ENCODE results near the gene ZNF326. TPM values are rescaled to one million over a fixed set of nuclear protein-coding genes. Genes with fewer than 3 reads are reported as not detected.
"Not testable (repeated sequence)": the region's sequence is repeated elsewhere in the genome, so short reads cannot be mapped to it uniquely, and the experiment has no call there.

The ZNF326 gene
- total RNA-seq, 1 donor from 2014 or later: 16.4 TPM

- no peak for DNase-seq (ENCODE audit: low spot score)
Measured at GRCh38 chr1:89995598-89996449, 914 bp downstream of the ZNF326 start.

- DNase-seq (ENCODE audit: low spot score): no peak
Measured at GRCh38 chr1:89996450-89997110, 1.7 kb downstream of the ZNF326 start.

DNA sequence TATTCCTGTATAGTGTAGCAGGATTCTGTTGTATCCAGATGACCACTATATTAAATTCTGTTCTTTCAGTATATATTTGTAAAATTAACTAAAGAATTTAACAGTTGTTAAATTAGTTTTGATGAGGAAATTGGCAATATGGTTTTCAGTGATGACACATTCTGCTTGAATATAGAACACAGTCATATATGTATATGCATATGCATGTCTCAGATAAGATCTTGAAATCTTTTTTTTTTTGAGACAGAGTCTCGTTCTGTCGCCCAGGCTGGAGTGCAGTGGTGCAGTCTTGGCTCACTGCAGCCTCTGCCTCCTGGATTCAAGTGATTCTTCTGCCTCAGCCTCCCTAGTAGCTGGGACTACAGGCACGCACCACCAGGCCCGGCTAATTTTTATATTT, 2.2 kb downstream of the ZNF326 start:
- not testable (repeated sequence) for DNase-seq (ENCODE audit: low spot score)

DNA sequence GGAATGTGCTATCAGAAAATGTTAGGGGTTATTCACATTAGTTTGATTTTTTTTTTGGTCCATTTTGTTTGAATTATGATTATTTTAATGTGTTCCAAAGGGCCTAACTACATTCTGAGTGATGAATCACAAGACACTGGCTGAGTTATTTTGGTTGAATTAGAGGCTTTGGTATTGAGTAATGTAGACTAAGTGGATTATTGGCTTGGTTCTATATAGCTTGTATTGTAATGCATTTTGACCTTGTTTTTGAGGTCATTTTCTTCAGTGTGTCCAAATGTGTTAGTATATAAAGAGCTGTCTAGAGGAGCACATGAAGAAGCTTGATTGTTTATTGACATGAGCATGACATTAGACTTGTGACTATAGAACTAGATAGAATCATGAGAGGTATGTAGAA, 3.4 kb downstream of the ZNF326 start:
- peak; percentile 31 for DNase-seq (ENCODE audit: low spot score)

- DNase-seq (ENCODE audit: low spot score): peak; percentile 35
Measured at GRCh38 chr1:89999208-89999607, 4.3 kb downstream of the ZNF326 start.

- DNase-seq (ENCODE audit: low spot score): no peak
Measured at GRCh38 chr1:89999628-90000027, 4.7 kb downstream of the ZNF326 start.

GRCh38 chr1:90000934-90001676, 6.2 kb downstream of the ZNF326 start:
- DNase-seq (ENCODE audit: low spot score): no peak

DNA sequence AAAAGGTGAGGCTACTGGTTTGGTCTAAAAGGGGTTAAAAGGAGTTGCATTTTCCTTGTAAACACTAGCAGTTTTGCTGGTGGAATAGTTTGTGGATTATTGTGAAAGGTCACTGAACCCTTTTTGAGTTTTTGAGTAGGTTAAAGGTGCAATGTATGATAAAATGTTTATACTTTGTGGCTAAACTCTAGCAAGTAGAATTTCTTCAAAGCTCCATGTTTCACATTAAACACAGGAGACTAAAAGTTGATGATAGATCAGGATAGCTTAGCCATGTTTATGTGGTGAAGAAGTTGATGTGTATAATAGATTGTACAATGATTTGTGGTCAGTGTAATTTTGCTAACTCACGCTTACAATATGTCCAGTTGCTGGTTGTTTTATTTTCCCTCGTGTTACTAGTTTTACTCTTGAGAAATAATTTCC, 13.1 kb downstream of the ZNF326 start:
- DNase-seq (ENCODE audit: low spot score): no peak

DNA sequence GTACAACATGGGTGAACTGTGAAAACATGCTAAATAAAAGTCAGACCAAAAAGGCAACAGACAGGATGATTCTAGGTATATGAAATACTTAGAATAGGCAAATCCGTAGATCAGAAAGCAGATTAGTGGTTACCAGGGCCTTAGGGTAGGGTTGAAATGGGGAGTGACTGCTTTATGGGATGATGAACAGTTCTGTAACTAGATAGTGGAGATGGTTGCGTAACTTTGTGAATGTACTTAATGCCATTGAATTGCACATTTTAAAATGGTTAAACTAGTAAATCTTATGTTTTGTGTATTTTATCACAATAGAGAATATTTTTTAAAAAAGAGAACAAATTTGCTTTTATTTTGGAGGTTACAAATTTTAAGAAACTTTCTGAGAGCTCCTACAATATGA, 17.4 kb downstream of the ZNF326 start:
- DNase-seq (ENCODE audit: low spot score): no peak

- no peak for DNase-seq (ENCODE audit: low spot score)
Measured at GRCh38 chr1:90023691-90024090, 28.8 kb downstream of the ZNF326 start.

GRCh38 chr1:90027281-90027680, 32.4 kb downstream of the ZNF326 start:
- DNase-seq (ENCODE audit: low spot score): no peak

DNA sequence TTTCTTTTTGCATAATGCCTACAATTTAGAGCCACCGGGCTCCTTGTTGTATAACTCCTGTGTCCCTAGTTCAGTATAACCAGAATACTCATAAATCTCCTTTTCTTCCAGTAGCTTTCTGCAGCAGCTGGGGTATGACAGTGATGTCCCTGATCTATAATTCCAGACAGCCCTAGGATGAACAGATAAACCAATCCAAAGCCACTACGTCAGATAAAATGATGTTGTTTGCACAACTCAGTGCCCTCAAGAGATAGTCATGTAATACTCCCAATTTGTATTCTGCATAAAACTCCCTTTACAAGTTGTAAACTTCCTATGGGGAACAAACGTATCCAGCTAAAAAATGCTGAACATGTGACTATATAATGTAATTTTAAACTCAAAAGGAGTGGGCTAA, 44.7 kb downstream of the ZNF326 start:
- DNase-seq (ENCODE audit: low spot score): no peak

DNA sequence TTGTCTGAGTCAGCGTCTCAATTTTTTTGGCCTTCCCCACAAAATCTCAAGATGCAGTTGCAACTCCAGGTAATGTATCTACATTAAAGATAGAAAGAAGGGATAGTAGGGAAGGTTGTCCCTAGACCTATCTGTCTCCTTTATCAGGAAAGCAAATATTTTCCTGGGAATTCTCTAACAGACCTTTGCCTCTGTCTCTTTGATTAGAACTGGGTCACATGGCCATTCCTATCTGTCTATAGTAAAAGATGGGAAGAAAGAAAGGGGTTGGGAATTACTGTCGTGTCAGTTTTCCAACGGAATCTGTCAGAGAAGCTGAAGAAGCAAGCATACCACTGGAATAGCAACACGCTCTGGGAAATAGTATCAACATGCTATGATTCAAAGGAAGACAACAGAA, 48.7 kb downstream of the ZNF326 start:
- no peak for DNase-seq (ENCODE audit: low spot score)

DNA sequence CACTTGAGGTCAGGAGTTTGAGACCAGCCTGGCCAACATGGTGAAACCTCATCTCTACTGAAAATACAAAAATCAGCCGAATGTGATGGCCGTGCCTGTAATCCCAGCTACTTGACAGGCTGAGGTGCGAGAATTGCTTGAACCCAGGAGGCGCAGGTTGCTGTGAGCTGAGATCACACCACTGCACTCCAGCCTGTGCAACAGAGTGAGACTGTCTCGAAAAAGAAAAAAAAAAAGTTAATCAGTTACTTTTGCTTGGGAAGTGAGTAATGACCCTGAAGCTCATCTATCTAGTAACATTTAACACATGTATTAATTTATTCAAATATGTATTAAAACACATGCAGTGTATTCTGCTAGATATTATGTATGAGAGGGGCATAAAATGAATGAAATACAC, 49.4 kb downstream of the ZNF326 start:
- DNase-seq (ENCODE audit: low spot score): no peak

- DNase-seq (ENCODE audit: low spot score): peak; percentile 4
Measured at GRCh38 chr1:90045853-90046563, 51.1 kb downstream of the ZNF326 start.

GRCh38 chr1:90046635-90047034, 51.7 kb downstream of the ZNF326 start:
- DNase-seq (ENCODE audit: low spot score): no peak

DNA sequence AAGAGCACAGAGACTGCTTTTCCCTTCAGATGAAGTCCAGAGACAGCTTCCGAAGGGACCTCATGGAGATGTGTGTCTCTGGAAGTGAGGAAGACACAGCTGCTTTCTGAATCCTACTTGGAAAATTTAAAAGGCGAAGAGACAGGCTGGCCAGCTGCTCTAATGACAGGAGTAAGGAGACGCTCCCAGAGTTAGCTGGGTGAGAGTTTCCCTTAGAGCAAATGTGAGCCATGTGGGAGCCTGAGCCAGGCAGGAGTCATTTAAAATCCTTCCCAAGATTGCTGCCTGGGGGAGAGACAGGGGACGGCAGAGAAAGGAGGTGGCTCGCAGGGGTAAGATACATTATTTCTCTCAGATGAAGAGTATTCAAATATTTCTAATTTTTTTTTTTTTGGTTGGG, 53.1 kb downstream of the ZNF326 start:
- no peak for DNase-seq (ENCODE audit: low spot score)

DNA sequence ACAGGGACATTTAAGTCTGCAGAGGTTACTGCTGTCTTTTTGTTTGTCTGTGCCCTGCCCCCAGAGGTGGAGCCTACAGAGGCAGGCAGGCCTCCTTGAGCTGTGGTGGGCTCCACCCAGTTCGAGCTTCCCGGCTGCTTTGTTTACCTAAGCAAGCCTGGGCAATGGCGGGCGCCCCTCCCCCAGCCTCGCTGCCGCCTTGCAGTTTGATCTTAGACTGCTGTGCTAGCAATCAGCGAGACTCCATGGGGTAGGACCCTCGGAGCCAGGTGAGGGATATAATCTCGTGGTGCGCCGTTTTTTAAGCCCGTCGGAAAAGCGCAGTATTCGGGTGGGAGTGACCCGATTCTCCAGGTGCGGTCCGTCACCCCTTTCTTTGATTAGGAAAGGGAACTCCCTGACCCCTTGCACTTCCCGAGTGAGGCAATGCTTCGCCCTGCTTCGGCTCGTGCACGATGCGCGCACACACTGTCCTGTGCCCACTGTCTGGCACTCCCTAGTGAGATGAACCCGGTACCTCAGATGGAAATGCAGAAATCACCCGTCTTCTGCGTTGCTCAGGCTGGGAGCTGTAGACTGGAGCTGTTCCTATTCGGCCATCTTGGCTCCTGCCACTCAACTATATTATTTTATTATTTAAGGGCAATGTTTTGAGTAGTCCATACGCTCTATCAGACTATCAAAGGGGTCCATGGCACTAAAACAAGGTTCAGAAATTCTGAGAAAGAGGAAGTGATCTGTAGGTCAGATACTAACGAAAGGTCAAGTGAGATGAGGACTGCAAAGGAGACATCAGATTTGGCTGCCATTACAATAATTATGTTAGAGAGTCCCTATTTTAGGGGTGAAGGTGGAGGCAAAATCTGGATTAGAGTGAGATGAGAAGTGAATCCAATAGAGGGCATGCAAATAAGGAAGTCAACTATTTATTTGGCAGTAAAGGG, 68.1 kb downstream of the ZNF326 start:
- not testable (repeated sequence) for DNase-seq (ENCODE audit: low spot score)

GRCh38 chr1:90064109-90064508, 69.2 kb downstream of the ZNF326 start:
- not testable (repeated sequence) for DNase-seq (ENCODE audit: low spot score)

- no peak for DNase-seq (ENCODE audit: low spot score)
Measured at GRCh38 chr1:90067194-90067931, 72.5 kb downstream of the ZNF326 start.

Data from umbilical cord (tissue), 2 donors.